WTC11 (cell line): ENCODE data around the gene ZFYVE19.

Experiments used
- ELF4 ChIP-seq: sonication (generic); formaldehyde crosslinking; IDR thresholded peaks from 2 replicates; pipeline ENCODE4 v1.8.1; 2022; ENCODE audit warnings: low read depth, mild to moderate bottlenecking, moderate library complexity, missing genetic modification reagents
- EMX1 ChIP-seq: fragments of 250-450 bp; sonication (Bioruptor Pico); IDR thresholded peaks from 2 replicates; pipeline ENCODE4 v1.8.0; 2021; ENCODE audit warnings: mild to moderate bottlenecking
- ETV6 ChIP-seq: sonication (generic); formaldehyde crosslinking; IDR thresholded peaks from 2 replicates; pipeline ENCODE4 v1.8.1; 2022; ENCODE audit warnings: mild to moderate bottlenecking, missing genetic modification reagents
- FOXJ3 ChIP-seq: sonication (generic); formaldehyde crosslinking; IDR thresholded peaks from 2 replicates; pipeline ENCODE4 v1.9.0; 2021; ENCODE audit warnings: missing genetic modification reagents, mild to moderate bottlenecking, borderline replicate concordance
- MXD4 ChIP-seq: fragments of 250-450 bp; sonication (Bioruptor Pico); IDR thresholded peaks from 2 replicates; pipeline ENCODE4 v1.8.0; 2021; ENCODE audit warnings: mild to moderate bottlenecking, moderate library complexity, borderline replicate concordance
- RORB ChIP-seq: fragments of 250-450 bp; sonication (Bioruptor Pico); IDR thresholded peaks from 2 replicates; pipeline ENCODE4 v1.9.0; 2021; ENCODE audit warnings: mild to moderate bottlenecking
- TF ChIP-seq, protein P1 (sequence below): sonication (generic); formaldehyde crosslinking; IDR thresholded peaks from 2 replicates; pipeline ENCODE4 v1.8.0; 2022; ENCODE audit warnings: mild to moderate bottlenecking, missing genetic modification reagents
- TF ChIP-seq, protein P2 (sequence below): fragments of 200-600 bp; IDR thresholded peaks from 2 replicates; pipeline ENCODE4 v1.8.0; 2022; ENCODE audit warnings: antibody characterized with exemption
- TF ChIP-seq, protein P3 (sequence below): sonication (generic); formaldehyde crosslinking; IDR thresholded peaks from 2 replicates; pipeline ENCODE4 v1.8.1; 2022; ENCODE audit warnings: low read depth, missing genetic modification reagents, borderline replicate concordance
- TF ChIP-seq, protein P4 (sequence below): sonication (generic); formaldehyde crosslinking; IDR thresholded peaks from 2 replicates; pipeline ENCODE4 v1.8.0; 2022; ENCODE audit warnings: mild to moderate bottlenecking, missing genetic modification reagents
- TF ChIP-seq, protein P5 (sequence below): sonication (generic); formaldehyde crosslinking; IDR thresholded peaks from 2 replicates; pipeline ENCODE4 v1.8.1; 2022; ENCODE audit warnings: mild to moderate bottlenecking, moderate library complexity, missing genetic modification reagents
- TF ChIP-seq, protein P6 (sequence below): sonication (generic); formaldehyde crosslinking; IDR thresholded peaks from 2 replicates; pipeline ENCODE4 v1.8.1; 2022; ENCODE audit warnings: missing genetic modification reagents, borderline replicate concordance

DNA sequence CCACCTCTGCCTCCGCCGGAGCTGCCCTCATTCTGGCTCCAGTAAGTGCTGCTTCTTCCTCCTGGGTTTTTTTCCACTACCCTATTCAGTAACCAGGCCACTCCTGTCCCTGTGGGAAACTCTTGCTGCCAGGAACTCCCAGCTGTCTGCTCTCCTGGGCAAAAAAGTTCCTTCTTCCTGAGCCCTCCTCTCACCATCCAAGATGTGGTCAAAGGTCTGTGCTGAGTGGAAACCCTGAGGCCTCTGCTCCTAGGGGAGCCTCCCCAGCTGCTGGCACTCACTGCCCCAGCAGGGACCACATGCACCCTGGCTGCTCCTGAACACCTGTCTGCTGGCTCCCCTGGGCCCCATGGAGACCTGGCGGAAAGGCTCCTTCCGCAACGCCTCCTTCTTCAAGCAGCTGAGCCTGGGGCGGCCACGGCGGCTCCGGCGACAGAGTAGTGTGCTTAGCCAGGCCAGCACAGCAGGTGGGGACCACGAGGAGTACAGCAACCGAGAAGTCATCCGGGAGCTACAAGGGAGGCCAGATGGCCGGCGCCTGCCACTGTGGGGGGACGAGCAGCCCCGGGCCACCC, 36.7 kb upstream of the ZFYVE19 start:
- TF ChIP-seq, protein P1, sequence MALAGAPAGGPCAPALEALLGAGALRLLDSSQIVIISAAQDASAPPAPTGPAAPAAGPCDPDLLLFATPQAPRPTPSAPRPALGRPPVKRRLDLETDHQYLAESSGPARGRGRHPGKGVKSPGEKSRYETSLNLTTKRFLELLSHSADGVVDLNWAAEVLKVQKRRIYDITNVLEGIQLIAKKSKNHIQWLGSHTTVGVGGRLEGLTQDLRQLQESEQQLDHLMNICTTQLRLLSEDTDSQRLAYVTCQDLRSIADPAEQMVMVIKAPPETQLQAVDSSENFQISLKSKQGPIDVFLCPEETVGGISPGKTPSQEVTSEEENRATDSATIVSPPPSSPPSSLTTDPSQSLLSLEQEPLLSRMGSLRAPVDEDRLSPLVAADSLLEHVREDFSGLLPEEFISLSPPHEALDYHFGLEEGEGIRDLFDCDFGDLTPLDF (CRISPR knock-in tag) = no peak
- TF ChIP-seq, protein P2, sequence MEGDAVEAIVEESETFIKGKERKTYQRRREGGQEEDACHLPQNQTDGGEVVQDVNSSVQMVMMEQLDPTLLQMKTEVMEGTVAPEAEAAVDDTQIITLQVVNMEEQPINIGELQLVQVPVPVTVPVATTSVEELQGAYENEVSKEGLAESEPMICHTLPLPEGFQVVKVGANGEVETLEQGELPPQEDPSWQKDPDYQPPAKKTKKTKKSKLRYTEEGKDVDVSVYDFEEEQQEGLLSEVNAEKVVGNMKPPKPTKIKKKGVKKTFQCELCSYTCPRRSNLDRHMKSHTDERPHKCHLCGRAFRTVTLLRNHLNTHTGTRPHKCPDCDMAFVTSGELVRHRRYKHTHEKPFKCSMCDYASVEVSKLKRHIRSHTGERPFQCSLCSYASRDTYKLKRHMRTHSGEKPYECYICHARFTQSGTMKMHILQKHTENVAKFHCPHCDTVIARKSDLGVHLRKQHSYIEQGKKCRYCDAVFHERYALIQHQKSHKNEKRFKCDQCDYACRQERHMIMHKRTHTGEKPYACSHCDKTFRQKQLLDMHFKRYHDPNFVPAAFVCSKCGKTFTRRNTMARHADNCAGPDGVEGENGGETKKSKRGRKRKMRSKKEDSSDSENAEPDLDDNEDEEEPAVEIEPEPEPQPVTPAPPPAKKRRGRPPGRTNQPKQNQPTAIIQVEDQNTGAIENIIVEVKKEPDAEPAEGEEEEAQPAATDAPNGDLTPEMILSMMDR = no peak
- TF ChIP-seq, protein P3, sequence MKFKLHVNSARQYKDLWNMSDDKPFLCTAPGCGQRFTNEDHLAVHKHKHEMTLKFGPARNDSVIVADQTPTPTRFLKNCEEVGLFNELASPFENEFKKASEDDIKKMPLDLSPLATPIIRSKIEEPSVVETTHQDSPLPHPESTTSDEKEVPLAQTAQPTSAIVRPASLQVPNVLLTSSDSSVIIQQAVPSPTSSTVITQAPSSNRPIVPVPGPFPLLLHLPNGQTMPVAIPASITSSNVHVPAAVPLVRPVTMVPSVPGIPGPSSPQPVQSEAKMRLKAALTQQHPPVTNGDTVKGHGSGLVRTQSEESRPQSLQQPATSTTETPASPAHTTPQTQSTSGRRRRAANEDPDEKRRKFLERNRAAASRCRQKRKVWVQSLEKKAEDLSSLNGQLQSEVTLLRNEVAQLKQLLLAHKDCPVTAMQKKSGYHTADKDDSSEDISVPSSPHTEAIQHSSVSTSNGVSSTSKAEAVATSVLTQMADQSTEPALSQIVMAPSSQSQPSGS = no peak
- TF ChIP-seq RORB (CRISPR knock-in tag) (no peak), FOXJ3 (no peak), ETV6 (CRISPR knock-in tag) (no peak), ELF4 (CRISPR knock-in tag) (no peak), MXD4 (no peak), EMX1 (CRISPR knock-in tag) (no peak)
- TF ChIP-seq, protein P4, sequence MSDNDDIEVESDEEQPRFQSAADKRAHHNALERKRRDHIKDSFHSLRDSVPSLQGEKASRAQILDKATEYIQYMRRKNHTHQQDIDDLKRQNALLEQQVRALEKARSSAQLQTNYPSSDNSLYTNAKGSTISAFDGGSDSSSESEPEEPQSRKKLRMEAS (CRISPR knock-in tag) = no peak
- TF ChIP-seq, protein P5, sequence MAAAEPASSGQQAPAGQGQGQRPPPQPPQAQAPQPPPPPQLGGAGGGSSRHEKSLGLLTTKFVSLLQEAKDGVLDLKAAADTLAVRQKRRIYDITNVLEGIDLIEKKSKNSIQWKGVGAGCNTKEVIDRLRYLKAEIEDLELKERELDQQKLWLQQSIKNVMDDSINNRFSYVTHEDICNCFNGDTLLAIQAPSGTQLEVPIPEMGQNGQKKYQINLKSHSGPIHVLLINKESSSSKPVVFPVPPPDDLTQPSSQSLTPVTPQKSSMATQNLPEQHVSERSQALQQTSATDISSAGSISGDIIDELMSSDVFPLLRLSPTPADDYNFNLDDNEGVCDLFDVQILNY (CRISPR knock-in tag) = no peak
- TF ChIP-seq, protein P6, sequence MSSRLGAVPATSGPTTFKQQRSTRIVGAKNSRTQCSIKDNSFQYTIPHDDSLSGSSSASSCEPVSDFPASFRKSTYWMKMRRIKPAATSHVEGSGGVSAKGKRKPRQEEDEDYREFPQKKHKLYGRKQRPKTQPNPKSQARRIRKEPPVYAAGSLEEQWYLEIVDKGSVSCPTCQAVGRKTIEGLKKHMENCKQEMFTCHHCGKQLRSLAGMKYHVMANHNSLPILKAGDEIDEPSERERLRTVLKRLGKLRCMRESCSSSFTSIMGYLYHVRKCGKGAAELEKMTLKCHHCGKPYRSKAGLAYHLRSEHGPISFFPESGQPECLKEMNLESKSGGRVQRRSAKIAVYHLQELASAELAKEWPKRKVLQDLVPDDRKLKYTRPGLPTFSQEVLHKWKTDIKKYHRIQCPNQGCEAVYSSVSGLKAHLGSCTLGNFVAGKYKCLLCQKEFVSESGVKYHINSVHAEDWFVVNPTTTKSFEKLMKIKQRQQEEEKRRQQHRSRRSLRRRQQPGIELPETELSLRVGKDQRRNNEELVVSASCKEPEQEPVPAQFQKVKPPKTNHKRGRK (CRISPR knock-in tag) = no peak
